ENCODE measurements around the gene HLA-A.

GRCh38 chr6:29941916-29942274, 437 bp upstream of the HLA-A start:
- no peak for TF ChIP-seq CTCF (IDR thresholded peaks at IDR 0.05)
- TF ChIP-seq POLR2A (IDR thresholded peaks at IDR 0.05) = no peak
